GM21529 (cell line): ENCODE measurements around the gene NPS.

Experiments
- ATAC-seq: cut with Tn5 transposase; IDR thresholded peaks from one replicate; pipeline ENCODE4 v1.9.1; 2021; ENCODE audit not compliant: unreplicated experiment

Gene NPS, protein sequence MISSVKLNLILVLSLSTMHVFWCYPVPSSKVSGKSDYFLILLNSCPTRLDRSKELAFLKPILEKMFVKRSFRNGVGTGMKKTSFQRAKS

DNA sequence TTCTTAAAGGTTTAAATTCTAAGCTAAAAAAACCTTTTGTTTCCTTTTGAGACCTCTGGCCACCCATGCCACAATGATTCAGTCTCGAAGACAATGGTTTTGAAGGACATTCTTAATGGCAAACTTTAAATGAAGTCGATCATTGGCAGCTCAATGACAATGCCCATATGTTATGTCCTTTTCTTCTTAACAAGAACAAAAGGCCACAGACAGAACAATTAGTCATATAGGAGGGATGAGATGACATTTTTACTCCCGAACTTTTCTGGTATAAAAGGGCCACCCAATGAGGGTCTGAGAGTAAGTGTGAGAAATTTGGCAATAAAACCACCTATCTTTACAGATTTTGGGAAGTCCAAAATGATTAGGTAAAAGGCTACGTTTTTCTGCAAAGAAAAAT lies at the start of gene NPS:
Gene NPS (plus strand): TSS at position 301 of the 400 bp plus-strand sequence. CDS start 60 bp downstream, at position 361.
- ATAC-seq, result no peak

DNA sequence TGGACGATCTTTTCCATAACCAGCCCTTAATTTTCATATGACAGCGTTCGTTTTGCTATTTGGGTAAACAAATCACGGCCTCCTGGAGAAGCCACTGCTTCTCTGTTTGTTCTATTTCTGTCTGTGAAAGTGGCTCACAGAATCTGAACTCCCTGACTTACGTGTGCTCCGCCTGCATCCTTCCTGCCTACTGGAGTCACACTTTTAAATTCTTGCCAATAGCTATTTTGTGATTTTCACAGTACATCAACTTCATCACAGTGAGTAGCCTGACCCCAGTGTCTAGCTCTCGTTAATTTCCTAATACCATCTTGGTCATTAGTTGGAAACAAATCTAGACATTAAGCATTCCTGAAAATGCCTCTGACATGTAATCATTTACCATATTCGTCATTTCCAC lies 49.0 kb upstream of the NPS start:
- no peak for ATAC-seq

DNA sequence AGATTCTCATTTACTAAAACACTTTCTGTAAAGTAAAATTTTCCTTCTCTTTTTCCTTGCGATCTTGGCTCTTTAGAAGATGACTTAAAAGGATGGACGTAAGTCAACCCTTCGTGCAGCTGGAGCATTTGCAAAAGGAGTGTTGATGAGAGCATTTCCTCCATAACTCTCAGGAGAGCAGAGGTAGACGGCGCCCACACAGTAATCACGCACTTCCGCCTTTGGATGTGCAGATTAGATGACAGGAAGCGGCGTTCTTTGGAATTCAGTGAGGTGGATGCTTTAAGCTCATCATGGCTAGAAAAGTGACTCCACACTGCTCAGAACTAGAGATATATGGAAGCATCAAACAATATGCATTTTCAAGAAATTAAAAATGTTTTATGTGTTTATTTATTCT lies 43.0 kb upstream of the NPS start:
- ATAC-seq, result no peak

DNA sequence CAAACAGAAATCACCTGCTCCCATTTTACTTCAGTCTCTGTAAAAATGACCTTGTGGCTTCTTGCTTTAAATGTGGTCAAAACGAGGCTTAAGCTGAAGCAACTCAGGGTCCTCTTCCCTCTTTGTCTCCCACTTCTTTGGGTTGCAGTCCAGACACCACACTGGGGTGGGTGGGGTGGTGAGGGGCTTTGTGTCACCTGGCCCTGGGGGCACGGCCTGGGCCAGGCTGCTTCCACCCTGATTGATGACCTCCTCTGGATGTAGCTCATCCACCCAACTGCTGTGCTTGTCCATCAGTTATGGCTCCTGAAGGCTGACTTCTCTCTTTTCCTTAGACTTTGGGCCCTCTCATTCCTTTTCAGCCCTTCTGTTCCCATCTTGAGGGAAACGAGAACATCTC lies 26.8 kb upstream of the NPS start:
- ATAC-seq, result no peak

DNA sequence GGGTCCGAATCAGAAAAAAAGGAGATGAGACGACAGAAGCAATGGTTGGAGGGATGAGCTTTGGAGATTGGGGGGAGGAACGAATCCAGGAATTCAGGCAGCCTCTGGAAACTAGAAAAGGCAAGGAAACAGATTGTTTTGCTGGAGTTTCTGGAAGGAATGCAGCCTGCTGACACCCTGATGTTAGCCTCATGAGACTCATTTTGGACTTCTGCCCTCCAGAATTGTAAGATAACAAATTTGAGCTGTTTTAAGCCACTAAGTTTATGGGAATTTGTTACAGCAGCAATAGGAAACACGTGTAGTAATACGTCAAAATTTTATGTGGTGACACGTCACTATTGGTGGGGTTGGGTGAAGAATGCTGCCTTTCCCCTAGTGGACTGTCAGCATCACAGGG lies 25.6 kb upstream of the NPS start:
- ATAC-seq, result no peak

DNA sequence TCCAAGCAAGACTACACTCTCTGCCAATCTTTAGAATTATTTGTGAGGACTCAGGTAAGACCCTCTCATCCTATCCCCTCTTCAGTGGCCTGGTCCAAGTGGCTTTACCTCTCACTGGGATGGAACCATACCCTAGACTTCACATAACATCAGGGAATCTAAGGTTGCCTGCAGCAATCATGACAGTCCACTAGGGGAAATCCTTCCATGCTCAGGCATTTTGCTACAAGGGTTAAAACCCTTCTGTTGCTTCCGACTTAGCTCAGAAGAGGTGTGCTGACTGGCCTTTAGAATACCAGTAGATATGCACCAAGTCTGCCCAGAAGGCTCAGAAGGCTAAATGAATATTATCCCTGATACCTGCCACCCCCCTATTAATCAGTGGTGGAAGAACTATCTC lies 24.9 kb upstream of the NPS start:
- no peak for ATAC-seq

DNA sequence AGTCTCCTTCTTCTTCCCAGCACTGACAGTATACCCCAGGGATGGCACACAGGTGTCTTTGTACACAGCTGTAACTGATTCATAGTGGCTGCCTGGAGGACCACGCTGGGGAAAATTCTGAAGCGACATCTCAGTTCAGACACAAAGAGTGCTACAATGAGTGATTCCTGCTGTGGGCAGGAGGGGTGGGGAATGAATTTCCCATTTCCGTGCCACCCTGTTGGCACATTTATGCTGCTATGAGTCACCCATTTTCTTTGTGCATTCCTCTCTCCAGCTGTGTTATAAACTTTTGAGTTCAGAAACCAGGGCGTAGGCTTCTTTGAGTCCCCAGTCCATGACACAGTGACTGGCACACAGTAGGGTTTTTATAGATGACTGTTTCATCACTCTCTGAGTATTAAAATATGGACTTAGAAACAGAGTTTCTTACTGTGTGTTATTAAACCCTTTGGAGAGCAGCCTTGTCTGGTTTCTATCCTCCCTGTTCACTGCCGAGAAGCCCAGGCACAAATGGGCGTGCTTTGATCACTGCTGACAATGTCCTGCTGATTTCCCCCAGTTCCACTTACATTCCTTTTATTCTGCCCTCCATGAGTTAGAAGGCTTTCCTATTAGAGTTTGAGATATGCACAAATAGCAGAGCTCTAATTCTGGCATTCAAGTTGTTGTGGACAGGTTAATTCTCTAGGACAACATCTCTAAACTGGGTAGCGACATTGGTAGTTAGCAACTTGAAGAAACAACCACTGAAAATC lies 24.0 kb upstream of the NPS start:
- ATAC-seq, result no peak

DNA sequence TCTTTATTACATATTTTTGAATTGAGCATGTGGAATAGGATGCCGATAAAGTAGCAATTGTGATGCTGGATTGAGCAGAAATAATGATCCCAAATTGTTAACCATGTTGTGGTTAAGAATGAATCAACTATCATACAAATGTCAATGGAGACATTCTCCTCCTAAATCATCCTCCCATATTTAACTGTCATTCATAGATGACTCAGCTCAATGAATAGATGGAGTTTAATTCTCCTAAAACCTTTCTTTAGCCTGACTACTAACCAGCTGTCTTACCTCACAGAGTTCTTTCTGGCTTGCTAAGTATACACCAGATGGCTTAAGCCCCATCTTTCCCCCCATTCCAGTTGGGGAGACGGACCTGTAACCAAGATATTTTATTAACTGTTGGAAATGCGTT lies 23.4 kb upstream of the NPS start:
- ATAC-seq, result no peak

DNA sequence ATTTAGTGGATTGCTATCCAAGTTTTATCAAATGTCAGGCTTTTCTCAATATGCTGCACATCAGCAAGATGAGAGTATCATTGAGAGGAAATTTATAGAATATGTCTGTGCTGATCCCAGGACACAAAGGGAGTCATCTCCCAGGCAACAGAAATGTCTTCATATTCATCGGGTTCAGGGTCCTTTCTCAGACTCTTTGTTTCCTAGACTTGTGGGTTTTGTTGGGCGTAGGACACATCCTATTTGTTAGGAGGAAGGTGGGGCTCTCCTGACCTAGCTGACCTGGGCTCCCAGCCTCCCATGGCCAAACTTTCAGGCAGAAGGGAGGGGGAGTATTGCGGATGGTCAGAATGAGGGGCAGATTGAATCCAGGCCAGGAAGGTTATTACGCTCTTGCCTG lies 22.9 kb upstream of the NPS start:
- ATAC-seq, result no peak

DNA sequence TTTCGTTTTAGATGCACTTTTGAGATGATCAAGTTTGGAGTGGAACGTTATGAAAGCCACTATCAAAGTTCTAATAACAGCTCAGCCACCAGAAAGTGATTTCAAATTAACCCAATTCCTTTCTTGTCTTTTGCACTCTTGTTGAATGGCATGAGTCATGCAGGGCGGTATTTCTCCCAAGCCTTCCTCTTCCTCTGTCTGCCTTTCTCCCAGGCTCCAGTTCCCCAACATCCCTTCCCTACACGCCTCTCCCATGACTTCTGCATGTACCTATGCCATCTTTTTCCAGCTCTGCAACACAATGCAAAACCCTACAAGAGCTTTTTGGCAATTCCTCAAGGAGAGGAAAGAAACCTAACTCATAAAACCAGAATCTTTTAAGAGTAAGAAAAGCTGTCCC lies 21.8 kb upstream of the NPS start:
- no peak for ATAC-seq

DNA sequence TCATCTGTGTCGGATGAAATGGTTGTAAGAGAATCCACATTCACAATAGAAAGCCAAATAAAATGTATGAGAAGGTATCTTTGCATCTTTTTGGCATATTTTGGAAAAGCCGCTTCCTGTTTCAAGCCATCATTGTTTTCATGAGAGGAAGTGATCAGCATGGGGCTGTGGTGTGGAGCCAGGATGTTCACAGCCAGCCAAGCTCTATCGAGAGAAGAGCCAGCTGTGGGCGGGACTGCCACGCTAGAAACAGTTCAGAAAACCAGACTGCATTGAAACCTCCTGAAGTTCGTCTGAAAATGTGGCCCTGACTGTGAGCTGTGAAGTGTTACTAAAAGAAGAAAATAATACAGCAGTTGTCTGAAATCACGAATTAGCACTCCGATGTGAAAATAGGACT lies 21.2 kb upstream of the NPS start:
- ATAC-seq, result no peak

DNA sequence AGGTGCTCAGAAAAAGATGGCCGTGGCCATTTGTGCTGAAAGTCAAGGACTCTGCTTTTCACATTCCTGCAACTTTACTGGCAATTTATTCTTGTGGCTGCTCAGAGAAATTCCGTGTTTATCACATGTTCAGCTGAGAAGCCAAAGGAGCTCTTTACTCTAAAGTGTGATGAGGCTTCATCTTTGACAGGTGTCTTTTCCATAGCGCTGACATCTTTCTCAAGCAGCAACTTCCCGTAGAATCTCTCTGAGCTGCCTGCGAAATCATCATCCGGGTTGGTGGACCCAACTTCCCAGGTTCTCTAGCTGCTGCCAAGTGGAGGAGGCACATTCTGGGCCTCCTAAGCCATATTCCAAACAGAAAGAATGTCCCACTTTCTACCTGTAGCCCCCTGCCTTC lies 16.9 kb upstream of the NPS start:
- no peak for ATAC-seq

DNA sequence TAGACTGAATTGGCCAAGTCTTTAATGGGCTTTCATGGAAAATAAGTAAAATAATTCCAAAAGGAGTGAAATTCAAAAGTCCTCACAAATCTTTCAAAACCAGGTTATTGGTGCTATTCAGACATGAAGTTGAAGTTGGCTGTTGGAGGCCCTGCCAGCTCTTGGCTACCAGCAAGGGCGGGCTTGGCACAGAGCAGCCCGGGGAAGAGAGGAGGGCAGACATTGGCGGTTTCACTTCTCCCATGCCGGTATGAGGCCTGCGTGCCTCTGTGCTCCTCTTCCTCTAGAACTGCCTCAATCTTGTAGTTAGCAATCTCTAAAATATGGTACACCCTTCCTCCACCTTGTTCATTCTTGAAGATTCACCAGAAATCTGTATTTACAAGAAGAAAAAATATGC lies 16.4 kb upstream of the NPS start:
- no peak for ATAC-seq

DNA sequence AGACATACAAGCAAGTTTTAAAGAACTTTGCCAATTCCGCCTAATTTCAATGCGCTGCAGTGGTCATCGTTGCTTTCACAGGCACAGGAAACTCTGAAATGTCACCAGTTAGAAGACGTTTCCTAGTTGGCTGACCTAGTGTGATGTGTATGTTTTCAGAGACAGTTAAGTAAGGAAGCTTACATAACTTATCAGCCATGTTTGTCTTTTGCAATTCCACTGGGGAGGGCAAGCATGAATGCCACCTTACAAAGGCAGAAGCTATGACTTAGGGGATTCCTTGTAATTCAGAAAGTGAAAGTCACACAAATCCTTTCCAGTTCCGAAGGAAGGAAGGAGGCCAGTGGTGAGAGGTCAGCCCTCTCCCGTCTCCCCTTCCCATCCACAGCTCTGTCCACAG lies 15.0 kb upstream of the NPS start:
- no peak for ATAC-seq

DNA sequence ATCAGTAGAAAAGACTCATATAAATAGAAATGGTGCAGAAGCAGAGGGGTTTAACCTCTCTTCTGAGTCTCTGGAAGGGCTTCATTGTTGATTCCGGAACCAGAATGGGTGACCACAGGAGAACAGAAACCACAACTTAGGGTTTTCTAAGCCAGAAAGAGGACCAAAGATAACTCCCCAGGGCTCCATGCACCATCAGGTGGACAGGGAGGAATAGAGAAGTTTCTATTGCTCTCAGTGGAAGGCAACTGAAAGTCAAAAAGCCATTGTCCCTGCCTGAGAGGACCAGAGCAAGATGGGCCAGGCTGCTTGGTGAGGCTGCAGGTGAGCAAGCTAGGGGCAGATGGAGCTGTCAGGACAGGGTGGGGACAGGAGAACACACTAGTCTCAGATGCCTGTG lies 14.6 kb upstream of the NPS start:
- no peak for ATAC-seq

DNA sequence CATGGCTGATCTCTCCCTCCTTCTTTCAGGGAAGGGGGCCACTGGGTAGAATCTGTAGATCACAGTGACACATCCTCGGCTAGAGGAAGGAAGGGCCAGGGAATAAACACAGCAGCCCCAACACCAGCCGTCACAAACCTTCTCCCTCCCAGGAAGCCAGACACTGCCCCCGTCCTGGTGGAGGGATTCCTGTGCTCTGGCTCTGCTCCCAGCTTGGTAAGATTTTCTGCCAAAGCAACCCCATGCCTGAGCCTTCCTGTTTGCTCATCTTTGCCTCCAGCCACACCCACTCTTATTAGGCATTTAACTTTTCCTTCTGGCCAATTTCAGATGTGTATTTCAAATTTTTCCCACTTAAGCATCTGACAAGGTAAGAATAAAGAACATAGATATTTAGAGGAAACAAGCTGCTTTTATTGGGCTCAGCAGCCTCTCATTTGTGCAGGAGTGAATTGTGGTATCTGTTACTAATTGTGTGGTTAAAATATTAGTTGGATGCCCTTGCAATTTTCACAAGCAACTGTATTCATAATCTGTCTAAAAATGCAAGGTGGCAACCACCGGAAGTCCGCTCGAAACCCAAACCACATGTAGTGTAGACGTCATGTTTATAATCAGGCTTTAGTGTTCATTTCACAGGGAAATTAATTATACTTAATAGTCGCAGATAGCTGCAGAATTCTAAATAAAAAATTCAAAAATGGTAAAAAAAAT lies 13.2 kb upstream of the NPS start:
- ATAC-seq, result no peak

DNA sequence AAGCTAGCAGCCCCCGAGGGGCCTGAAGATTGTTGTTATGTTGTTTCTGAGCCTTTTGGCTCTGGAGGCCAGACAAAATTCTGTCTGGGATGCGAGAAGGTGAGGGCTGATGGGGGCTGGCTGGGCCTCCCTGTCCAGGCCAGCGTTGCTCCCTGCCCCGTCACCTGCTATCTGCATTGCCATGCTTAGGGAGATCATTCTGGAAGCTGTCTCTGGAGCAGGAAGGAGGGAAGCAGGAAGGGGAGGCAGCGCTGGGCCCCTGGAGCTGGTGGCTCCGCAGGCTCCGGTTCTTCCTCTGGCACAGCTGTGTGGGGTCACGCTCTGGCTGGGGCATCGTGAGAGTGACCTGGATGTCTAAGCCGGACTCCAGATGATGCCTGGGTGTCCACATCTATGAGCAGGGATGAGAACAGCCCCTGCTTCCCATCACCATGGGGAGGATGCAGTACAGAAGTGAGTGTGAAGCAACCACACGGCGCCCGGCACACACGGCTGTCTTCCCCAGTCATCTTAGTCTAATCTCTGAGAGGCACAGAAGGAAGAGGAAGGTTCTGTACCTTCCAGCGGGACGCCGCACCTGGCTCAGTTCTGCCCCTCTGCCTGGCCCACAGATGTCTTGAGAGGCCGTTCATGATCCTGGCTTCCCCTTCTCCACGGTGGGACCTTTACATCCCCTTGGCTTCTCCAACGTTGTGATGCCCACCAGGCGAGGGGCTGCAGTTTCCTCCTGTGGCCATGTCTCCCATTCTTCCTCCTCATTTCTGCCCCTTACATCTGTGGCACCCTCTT lies 11.9 kb upstream of the NPS start:
- no peak for ATAC-seq

DNA sequence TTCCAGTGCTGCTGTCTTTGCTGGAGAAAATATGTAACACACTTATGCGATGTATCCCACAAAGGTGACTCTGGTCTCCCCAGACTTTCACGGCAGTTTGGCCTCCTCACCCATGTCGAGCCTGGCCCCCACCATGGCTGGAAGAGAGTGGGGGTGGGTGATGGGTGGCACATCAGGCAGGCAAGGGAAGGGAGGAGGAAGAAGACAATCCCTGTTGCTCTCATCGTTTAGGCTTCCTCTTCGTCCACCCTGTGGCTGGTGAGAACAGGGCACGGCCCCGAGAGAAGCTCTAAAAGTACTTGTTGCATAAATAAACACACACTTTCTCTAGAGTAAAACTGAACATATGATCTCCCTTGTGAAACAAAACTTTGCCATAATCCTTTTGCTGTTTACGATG lies 11.2 kb upstream of the NPS start:
- no peak for ATAC-seq

DNA sequence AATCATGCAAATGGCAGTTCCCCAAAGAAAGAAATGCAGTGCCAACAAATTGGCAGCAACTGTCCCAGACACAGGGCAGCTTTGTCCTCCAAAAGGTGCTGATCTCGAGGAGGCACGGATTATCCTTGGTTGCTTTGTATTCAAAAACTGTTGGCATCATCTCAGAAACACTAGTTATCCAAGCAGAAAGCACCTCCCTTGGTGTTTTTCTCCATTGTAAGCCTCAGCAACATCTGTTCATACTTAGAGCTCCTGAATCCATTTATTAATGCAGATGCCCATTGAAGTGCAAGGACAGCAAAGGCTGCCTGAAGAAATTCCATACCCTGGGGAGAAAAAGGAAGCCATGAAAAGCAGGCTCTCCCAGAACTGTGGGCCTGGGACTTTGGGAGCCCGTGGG lies 1.1 kb upstream of the NPS start:
- no peak for ATAC-seq

DNA sequence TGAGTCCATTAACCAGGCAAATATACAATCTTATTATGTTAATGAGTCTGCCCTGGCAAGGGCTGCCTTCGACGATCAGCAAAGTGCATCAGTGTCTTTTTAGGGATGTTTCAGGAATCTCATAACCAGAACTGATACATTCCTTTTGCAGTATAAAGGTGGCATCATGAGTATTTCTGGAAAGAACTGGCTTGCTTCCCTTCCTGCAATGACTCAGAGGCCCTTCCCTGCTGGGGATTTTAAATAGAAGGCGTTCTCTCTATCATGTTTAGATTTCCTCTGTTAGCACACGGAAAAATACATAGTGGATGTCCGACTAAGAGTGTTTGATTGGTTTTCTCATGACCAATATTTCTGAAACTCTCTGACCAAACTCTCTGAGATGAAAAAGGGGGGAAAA lies 1.8 kb downstream of the NPS start:
- ATAC-seq, result no peak

DNA sequence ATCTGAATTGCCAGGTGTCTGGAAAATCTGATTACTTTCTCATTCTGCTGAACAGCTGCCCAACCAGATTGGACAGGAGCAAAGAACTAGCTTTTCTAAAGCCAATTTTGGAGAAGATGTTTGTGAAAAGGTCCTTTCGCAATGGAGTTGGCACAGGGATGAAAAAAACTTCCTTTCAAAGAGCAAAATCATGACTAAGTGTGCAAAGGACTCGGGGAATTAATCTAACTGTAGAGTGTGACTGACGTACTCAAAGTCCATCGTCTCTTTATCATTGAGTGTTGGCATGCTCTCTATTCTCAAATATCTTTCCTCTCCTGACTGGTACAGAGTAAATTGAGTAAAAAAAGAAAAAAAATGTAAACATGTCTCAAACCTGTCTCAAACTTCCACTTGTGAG lies 3.3 kb downstream of the NPS start:
- ATAC-seq, result no peak

DNA sequence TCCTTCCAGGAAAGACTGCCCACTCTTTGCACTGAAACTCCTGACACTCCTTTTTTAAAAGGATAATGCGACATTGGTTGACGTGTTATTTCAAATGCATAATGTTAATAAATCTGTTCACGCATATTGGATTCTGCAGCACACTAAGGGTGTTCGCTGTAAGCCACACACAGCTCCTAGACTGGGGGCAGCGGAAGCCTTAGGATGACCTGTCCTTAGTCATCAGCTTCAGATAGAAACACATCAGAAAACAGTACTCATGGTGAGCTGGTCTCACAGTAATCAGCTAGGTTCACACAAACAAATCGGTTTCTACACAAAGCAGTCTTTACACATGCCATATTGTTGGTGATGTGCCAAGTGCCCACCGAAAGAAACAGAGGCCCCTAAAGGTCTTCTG lies 4.3 kb downstream of the NPS start:
- ATAC-seq, result no peak
